GM23338 (cell line): ENCODE results near the gene UNC5C. TPM values are rescaled to one million over a fixed set of nuclear protein-coding genes. Genes with fewer than 3 reads are reported as not detected.

Experiments
- ATAC-seq: fragments of 200-7000 bp; cut with Tn5 transposase; 3 replicates; pipeline ENCODE4 v1.9.1; 2020
- DNase-seq: peaks from one replicate; pipeline ENCODE4 v3.0.0-alpha.2; 2015; ENCODE audit warnings: low spot score
- H2AFZ ChIP-seq: fragments of 200-600 bp; sonication (generic); 2 replicates; pipeline ENCODE4 v1.8.0; 2016; ENCODE audit warnings: antibody characterized with exemption, mild to moderate bottlenecking, moderate library complexity
- H3F3A ChIP-seq: fragments of 200-600 bp; sonication (generic); replicated peaks from 2 replicates; pipeline ENCODE4 v1.8.0; 2017; ENCODE audit warnings: antibody characterized with exemption, mixed run types, low read depth
- H3K27ac ChIP-seq: fragments of 200-600 bp; sonication (generic); 2 replicates; pipeline ENCODE4 v1.6.1; 2016; ENCODE audit warnings: low read depth
- H3K27me3 ChIP-seq: fragments of 200-600 bp; sonication (generic); 2 replicates; pipeline ENCODE4 v1.8.0; 2016; ENCODE audit warnings: mild to moderate bottlenecking, mixed run types, moderate library complexity; ENCODE audit not compliant: insufficient read depth
- H3K36me3 ChIP-seq: fragments of 200-600 bp; sonication (generic); 2 replicates; pipeline ENCODE4 v1.8.0; 2016; ENCODE audit warnings: mild to moderate bottlenecking; ENCODE audit not compliant: insufficient read depth
- H3K4me1 ChIP-seq: fragments of 200-600 bp; sonication (generic); 2 replicates; pipeline ENCODE4 v1.8.0; 2016; ENCODE audit warnings: mild to moderate bottlenecking, moderate library complexity; ENCODE audit not compliant: insufficient read depth
- H3K4me2 ChIP-seq: fragments of 200-600 bp; sonication (generic); 2 replicates; pipeline ENCODE4 v1.7.1; 2017; ENCODE audit warnings: mixed run types
- H3K4me3 ChIP-seq: fragments of 200-600 bp; sonication (generic); 2 replicates; pipeline ENCODE4 v1.6.1; 2016; ENCODE audit warnings: mixed run types
- H3K79me2 ChIP-seq: fragments of 200-600 bp; sonication (generic); replicated peaks from 2 replicates; pipeline ENCODE4 v1.8.0; 2017; ENCODE audit warnings: mild to moderate bottlenecking; ENCODE audit not compliant: insufficient read depth
- H3K9me2 ChIP-seq: fragments of 200-600 bp; sonication (generic); 2 replicates; pipeline ENCODE4 v1.8.0; 2017; ENCODE audit not compliant: insufficient read depth
- H4K20me1 ChIP-seq: fragments of 200-600 bp; sonication (generic); replicated peaks from 2 replicates; pipeline ENCODE4 v1.8.0; 2017; ENCODE audit warnings: mild to moderate bottlenecking; ENCODE audit not compliant: insufficient read depth
- H3K27ac Mint-ChIP-seq: 2 replicates; pipeline ENCODE4 v1.8.0; 2020; ENCODE audit warnings: inconsistent platforms, mild to moderate bottlenecking, moderate library complexity, mixed read lengths
- H3K27me3 Mint-ChIP-seq: 3 replicates; pipeline ENCODE4 v1.8.0; 2022; ENCODE audit warnings: low read depth, mild to moderate bottlenecking, moderate library complexity, mixed read lengths, inconsistent platforms; ENCODE audit not compliant: insufficient read depth, poor library complexity
- H3K36me3 Mint-ChIP-seq: 3 replicates; pipeline ENCODE4 v1.8.0; 2021; ENCODE audit warnings: low read depth, mild to moderate bottlenecking, inconsistent platforms, moderate library complexity, mixed read lengths
- H3K4me1 Mint-ChIP-seq: 3 replicates; pipeline ENCODE4 v1.8.0; 2020; ENCODE audit warnings: mild to moderate bottlenecking, inconsistent platforms, mixed read lengths
- H3K4me3 Mint-ChIP-seq: 3 replicates; pipeline ENCODE4 v1.8.0; 2021; ENCODE audit warnings: moderate library complexity, mild to moderate bottlenecking, inconsistent platforms, mixed read lengths
- H3K9me3 Mint-ChIP-seq: 3 replicates; pipeline ENCODE4 v1.8.0; 2020; ENCODE audit warnings: moderate library complexity, mild to moderate bottlenecking, inconsistent platforms, mixed read lengths
- CREB1 ChIP-seq: fragments of 250-450 bp; sonication (Bioruptor Pico); IDR thresholded peaks from 2 replicates; pipeline ENCODE4 v1.5.0; 2020; ENCODE audit warnings: low read depth, mild to moderate bottlenecking, moderate library complexity
- EZH2phosphoT487 ChIP-seq: fragments of 200-600 bp; sonication (generic); IDR thresholded peaks from one replicate; pipeline ENCODE4 v1.8.1; 2018; ENCODE audit warnings: antibody characterized with exemption; ENCODE audit not compliant: unreplicated experiment
- JUNB ChIP-seq: IDR thresholded peaks from one replicate; pipeline ENCODE4 v1.6.1; 2016; ENCODE audit warnings: antibody characterized with exemption; ENCODE audit not compliant: unreplicated experiment
- POLR2AphosphoS5 ChIP-seq: IDR thresholded peaks from 2 replicates; pipeline ENCODE4 v1.6.1; 2016; ENCODE audit warnings: antibody characterized with exemption, low read depth
- STAT1 ChIP-seq: IDR thresholded peaks from one replicate; pipeline ENCODE4 v1.6.1; 2016; ENCODE audit warnings: antibody characterized with exemption; ENCODE audit not compliant: unreplicated experiment
- ZNF114 ChIP-seq: fragments of 250-450 bp; sonication (Bioruptor Pico); IDR thresholded peaks from 2 replicates; pipeline ENCODE4 v1.5.0; 2020; ENCODE audit warnings: mild to moderate bottlenecking, moderate library complexity
- ZNF331 ChIP-seq: fragments of 250-450 bp; sonication (Bioruptor Pico); IDR thresholded peaks from 2 replicates; pipeline ENCODE4 v1.5.0; 2020; ENCODE audit warnings: low read depth, mild to moderate bottlenecking, moderate library complexity
- polyA plus RNA-seq: library from polyadenylated mRNA; unstranded; fragments of >200 nt; fragmentation: Nextera tagmentation; extraction: Ambion mirVana; gene quantifications from 2 replicates; pipeline ENCODE4 v1.2.1, GENCODE V29; 2016
- total RNA-seq: library from RNA; depleted of rRNA; stranded (reverse); fragments of >200 nt; shearing (Covaris generic); gene quantifications from 2 replicates; pipeline ENCODE4 v1.2.3, GENCODE V29; 2014
- TF ChIP-seq, protein P1 (sequence below): IDR thresholded peaks from one replicate; pipeline ENCODE4 v1.6.1; 2018; ENCODE audit warnings: antibody characterized with exemption; ENCODE audit not compliant: unreplicated experiment
- TF ChIP-seq, protein P2 (sequence below), 2 experiments: fragments of 200-600 bp in 1 of 2; sonication (generic) in 1 of 2; conservative IDR thresholded peaks; 2 replicates each; pipeline versions ENCODE4 v1.5.1 to v1.6.1; 2016 to 2017; ENCODE audit warnings: antibody characterized with exemption in 2 of 2, low read depth in 2 of 2, mild to moderate bottlenecking in 2 of 2, moderate library complexity in 1 of 2
- TF ChIP-seq, protein P3 (sequence below): fragments of 250-450 bp; sonication (Bioruptor Pico); IDR thresholded peaks from 2 replicates; pipeline ENCODE4 v1.5.0; 2020; ENCODE audit warnings: mild to moderate bottlenecking, moderate library complexity
- TF ChIP-seq, protein P4 (sequence below): IDR thresholded peaks from 2 replicates; pipeline ENCODE4 v1.6.1; 2016; ENCODE audit warnings: antibody characterized with exemption

Gene UNC5C
- total and polyA plus RNA-seq, 2 experiments from 2014 or later, result 0.08 to 0.21 TPM

DNA sequence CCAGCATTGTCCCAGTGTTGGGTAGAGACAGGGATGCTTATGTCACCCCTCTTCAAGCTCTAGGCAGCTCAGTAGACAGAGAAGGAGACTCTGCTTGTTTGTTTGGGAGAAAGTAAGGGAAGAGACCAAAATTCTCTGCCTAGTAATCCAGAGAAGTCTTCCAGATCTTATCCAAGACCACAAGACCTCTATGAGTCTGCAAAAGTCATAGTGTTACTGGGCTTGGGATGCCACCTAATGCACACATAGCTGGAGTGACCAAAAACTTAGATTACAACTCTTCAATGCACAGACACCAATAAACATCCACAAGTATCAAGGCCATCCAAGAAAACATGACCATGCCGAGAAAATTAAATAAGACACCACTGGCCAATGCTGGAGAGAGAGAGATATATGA is 205.5 kb downstream of the UNC5C start:
- 0 out of 2 replicates have a peak, but pooled peaks cover 2% of the 10 kb centered on the region for H3K9me2 ChIP-seq
- no peak overlapping the region for H3K27ac ChIP-seq
- H3K79me2 ChIP-seq, result no peaks in the 10 kb centered on the region
- Mint-ChIP-seq H3K4me1 (no peaks in the 10 kb centered on the region), H3K36me3 (peaks cover 8% of the 10 kb centered on the region; the same call in 2 of the 3 replicates), H3K27ac (no peak overlapping the region), H3K4me3 (no peak overlapping the region), H3K27me3 (no peaks in the 10 kb centered on the region), H3K9me3 (peaks cover 20% of the 10 kb centered on the region)
- H3K4me1 ChIP-seq, result no peaks in the 10 kb centered on the region
- no peak for TF ChIP-seq EZH2phosphoT487
- TF ChIP-seq JUNB, result no peak
- TF ChIP-seq, protein P1, sequence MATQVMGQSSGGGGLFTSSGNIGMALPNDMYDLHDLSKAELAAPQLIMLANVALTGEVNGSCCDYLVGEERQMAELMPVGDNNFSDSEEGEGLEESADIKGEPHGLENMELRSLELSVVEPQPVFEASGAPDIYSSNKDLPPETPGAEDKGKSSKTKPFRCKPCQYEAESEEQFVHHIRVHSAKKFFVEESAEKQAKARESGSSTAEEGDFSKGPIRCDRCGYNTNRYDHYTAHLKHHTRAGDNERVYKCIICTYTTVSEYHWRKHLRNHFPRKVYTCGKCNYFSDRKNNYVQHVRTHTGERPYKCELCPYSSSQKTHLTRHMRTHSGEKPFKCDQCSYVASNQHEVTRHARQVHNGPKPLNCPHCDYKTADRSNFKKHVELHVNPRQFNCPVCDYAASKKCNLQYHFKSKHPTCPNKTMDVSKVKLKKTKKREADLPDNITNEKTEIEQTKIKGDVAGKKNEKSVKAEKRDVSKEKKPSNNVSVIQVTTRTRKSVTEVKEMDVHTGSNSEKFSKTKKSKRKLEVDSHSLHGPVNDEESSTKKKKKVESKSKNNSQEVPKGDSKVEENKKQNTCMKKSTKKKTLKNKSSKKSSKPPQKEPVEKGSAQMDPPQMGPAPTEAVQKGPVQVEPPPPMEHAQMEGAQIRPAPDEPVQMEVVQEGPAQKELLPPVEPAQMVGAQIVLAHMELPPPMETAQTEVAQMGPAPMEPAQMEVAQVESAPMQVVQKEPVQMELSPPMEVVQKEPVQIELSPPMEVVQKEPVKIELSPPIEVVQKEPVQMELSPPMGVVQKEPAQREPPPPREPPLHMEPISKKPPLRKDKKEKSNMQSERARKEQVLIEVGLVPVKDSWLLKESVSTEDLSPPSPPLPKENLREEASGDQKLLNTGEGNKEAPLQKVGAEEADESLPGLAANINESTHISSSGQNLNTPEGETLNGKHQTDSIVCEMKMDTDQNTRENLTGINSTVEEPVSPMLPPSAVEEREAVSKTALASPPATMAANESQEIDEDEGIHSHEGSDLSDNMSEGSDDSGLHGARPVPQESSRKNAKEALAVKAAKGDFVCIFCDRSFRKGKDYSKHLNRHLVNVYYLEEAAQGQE, result no peak
- no peak for TF ChIP-seq STAT1
- TF ChIP-seq, protein P2, sequence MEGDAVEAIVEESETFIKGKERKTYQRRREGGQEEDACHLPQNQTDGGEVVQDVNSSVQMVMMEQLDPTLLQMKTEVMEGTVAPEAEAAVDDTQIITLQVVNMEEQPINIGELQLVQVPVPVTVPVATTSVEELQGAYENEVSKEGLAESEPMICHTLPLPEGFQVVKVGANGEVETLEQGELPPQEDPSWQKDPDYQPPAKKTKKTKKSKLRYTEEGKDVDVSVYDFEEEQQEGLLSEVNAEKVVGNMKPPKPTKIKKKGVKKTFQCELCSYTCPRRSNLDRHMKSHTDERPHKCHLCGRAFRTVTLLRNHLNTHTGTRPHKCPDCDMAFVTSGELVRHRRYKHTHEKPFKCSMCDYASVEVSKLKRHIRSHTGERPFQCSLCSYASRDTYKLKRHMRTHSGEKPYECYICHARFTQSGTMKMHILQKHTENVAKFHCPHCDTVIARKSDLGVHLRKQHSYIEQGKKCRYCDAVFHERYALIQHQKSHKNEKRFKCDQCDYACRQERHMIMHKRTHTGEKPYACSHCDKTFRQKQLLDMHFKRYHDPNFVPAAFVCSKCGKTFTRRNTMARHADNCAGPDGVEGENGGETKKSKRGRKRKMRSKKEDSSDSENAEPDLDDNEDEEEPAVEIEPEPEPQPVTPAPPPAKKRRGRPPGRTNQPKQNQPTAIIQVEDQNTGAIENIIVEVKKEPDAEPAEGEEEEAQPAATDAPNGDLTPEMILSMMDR (conservative IDR thresholded peaks at IDR 0.05; ENCODE audit: low read depth in 2 of 2), result no peak
- TF ChIP-seq, protein P3, sequence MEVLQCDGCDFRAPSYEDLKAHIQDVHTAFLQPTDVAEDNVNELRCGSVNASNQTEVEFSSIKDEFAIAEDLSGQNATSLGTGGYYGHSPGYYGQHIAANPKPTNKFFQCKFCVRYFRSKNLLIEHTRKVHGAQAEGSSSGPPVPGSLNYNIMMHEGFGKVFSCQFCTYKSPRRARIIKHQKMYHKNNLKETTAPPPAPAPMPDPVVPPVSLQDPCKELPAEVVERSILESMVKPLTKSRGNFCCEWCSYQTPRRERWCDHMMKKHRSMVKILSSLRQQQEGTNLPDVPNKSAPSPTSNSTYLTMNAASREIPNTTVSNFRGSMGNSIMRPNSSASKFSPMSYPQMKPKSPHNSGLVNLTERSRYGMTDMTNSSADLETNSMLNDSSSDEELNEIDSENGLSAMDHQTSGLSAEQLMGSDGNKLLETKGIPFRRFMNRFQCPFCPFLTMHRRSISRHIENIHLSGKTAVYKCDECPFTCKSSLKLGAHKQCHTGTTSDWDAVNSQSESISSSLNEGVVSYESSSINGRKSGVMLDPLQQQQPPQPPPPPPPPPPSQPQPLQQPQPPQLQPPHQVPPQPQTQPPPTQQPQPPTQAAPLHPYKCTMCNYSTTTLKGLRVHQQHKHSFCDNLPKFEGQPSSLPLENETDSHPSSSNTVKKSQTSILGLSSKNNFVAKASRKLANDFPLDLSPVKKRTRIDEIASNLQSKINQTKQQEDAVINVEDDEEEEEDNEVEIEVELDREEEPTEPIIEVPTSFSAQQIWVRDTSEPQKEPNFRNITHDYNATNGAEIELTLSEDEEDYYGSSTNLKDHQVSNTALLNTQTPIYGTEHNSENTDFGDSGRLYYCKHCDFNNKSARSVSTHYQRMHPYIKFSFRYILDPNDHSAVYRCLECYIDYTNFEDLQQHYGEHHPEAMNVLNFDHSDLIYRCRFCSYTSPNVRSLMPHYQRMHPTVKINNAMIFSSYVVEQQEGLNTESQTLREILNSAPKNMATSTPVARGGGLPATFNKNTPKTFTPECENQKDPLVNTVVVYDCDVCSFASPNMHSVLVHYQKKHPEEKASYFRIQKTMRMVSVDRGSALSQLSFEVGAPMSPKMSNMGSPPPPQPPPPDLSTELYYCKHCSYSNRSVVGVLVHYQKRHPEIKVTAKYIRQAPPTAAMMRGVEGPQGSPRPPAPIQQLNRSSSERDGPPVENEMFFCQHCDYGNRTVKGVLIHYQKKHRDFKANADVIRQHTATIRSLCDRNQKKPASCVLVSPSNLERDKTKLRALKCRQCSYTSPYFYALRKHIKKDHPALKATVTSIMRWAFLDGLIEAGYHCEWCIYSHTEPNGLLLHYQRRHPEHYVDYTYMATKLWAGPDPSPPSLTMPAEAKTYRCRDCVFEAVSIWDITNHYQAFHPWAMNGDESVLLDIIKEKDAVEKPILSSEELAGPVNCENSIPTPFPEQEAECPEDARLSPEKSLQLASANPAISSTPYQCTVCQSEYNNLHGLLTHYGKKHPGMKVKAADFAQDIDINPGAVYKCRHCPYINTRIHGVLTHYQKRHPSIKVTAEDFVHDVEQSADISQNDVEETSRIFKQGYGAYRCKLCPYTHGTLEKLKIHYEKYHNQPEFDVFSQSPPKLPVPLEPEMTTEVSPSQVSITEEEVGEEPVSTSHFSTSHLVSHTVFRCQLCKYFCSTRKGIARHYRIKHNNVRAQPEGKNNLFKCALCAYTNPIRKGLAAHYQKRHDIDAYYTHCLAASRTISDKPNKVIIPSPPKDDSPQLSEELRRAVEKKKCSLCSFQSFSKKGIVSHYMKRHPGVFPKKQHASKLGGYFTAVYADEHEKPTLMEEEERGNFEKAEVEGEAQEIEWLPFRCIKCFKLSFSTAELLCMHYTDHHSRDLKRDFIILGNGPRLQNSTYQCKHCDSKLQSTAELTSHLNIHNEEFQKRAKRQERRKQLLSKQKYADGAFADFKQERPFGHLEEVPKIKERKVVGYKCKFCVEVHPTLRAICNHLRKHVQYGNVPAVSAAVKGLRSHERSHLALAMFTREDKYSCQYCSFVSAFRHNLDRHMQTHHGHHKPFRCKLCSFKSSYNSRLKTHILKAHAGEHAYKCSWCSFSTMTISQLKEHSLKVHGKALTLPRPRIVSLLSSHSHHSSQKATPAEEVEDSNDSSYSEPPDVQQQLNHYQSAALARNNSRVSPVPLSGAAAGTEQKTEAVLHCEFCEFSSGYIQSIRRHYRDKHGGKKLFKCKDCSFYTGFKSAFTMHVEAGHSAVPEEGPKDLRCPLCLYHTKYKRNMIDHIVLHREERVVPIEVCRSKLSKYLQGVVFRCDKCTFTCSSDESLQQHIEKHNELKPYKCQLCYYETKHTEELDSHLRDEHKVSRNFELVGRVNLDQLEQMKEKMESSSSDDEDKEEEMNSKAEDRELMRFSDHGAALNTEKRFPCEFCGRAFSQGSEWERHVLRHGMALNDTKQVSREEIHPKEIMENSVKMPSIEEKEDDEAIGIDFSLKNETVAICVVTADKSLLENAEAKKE (CRISPR knock-in tag), result no peak
- no peak for TF ChIP-seq ZNF114 (CRISPR knock-in tag)
- TF ChIP-seq, protein P4, sequence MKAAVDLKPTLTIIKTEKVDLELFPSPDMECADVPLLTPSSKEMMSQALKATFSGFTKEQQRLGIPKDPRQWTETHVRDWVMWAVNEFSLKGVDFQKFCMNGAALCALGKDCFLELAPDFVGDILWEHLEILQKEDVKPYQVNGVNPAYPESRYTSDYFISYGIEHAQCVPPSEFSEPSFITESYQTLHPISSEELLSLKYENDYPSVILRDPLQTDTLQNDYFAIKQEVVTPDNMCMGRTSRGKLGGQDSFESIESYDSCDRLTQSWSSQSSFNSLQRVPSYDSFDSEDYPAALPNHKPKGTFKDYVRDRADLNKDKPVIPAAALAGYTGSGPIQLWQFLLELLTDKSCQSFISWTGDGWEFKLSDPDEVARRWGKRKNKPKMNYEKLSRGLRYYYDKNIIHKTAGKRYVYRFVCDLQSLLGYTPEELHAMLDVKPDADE, result no peak
- TF ChIP-seq ZNF331 (CRISPR knock-in tag), result no peak
- no peak for TF ChIP-seq POLR2AphosphoS5
- TF ChIP-seq CREB1, result no peak
- no peaks in the 10 kb centered on the region; the same call in 1 of the 2 replicates for H3K36me3 ChIP-seq
- H2AFZ ChIP-seq, result no peak overlapping the region
- no peak for DNase-seq
- no peak for ATAC-seq
- H3F3A ChIP-seq, result no peaks in the 10 kb centered on the region
- H3K4me2 ChIP-seq, result no peak overlapping the region
- no peak overlapping the region for H3K4me3 ChIP-seq
- no peaks in the 10 kb centered on the region for H4K20me1 ChIP-seq
- no peaks in the 10 kb centered on the region for H3K27me3 ChIP-seq
